H54 (cell line): ENCODE results near the gene EPSTI1.
"Not testable (repeated sequence)": the region's sequence is repeated elsewhere in the genome, so short reads cannot be mapped to it uniquely, and the experiment has no call there.

ENCODE experiments used
- DNase-seq: peaks from one replicate; pipeline ENCODE4 v3.0.0; 2011; ENCODE audit warnings: low spot score, mixed read lengths; ENCODE audit not compliant: insufficient read length
- FAIRE-seq: peaks from 3 replicates; lab custom pipeline; 2011; peaks lifted over from hg19 to GRCh38; lab: Jason Lieb, UNC
- POLR2A ChIP-seq: IDR thresholded peaks from 2 replicates; pipeline ENCODE4 v1.6.1; 2011; ENCODE audit warnings: low read depth, mild to moderate bottlenecking, low read length

EPSTI1 gene

DNA sequence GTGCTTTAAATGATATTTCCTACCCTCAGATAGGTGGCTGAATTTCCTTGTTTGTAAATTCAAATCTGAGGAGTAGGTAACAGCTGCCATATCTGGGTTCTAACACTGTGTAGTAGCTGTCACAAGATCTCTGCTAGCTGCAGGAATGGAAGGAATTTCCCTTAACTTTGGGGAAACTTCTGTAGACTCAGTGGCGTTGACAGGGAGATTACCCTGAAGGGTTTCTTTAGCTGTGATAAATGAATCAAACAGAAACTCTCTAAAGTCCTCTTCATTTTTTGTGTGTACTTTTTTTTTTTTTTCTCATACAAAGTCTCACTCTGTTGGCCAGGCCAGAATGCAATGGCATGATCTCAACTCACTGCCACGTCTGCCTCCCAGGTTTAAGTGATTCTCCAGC, 5.3 kb upstream of the EPSTI1 start:
- no peak for TF ChIP-seq POLR2A
- DNase-seq (no peak), FAIRE-seq (no peak)

DNA sequence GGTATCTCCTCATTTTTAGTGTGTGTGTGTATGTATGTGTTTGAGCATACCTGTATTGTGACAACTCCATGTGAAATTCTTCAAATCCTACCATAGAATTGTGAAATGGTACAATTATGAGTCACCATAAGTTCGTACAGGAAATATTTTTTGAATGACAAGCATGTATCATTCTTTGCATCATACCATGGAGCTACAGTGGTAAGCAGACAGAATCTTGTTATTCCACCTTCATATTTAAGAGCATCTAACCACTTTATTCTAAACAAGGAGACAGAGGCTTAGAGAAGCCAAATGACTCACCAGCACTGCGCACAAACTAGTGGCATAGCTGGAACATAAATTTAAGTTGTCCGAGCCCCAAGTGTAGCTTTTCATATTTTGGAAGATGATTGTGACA, 4.5 kb upstream of the EPSTI1 start:
- no peak for TF ChIP-seq POLR2A
- DNase-seq (no peak), FAIRE-seq (no peak)

DNA sequence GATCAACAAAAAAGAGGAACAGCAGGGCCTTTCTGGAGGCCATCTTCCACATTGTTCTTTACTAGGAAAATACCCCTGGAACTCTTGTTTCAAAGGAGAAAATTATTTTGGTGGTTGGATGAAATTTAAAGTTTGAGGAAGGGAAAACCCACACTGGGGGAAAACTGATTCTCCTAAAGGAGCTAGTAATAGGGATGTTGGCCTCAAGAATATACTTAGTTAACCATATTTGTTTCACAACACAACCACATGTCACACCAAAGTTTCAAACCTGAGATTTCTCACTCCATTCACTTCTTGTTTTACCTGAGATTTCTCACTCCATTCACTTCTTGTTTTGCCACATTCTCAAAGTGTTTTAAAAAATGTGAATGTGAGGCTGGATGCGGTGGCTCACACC, 2.8 kb upstream of the EPSTI1 start:
- FAIRE-seq (no peak), DNase-seq (no peak)
- TF ChIP-seq POLR2A: no peak

DNA sequence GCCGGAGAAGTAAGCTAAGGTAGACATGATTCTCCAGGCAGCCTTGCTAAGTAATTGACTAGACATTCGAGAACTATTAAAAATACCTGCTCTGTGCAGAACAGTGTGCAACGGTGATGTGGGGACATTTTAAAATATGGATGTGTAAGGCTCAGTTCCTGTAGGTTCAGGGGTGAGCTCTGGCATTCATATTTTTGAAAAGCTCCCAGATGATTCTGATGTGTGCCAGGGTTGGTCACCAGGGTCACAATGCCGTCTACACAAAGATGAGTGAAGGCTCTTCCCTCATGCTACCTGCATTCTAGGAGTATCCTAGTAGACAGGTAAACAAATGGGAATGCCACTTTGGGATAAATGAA, 702 bp upstream of the EPSTI1 start:
- DNase-seq (no peak), FAIRE-seq (no peak)
- no peak for TF ChIP-seq POLR2A

DNA sequence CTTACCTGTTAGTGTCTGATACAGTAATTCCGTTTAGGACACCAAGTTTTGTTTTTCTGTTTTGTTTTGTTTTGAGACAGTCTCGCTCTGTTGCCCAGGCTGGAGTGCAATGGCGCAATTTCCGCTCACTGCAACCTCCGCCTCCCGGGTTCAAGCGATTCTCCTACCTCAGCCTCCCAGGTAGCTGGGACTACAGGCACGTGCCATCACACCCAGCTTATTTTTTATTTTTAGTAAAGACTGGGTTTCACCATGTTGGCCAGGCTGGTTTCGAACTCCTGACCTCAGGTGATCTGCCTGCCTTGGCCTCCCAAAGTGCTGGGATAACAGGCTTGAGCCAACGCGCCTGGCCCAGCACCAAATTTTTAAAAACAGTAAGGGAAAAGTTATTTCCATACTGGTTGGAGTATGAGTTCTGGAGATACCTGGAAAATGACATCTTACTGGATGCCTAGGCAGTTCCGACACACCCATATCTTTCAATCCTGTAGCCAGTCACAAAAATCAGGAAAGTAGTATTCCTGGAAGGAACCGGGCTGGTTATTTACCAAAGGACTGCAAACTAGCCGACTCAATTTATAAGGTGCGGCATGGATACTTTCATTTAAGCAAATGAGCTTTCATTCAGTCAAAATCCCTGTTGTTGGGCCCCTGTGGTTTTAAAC, 676 bp downstream of the EPSTI1 start:
- not testable (repeated sequence) for FAIRE-seq, DNase-seq

DNA sequence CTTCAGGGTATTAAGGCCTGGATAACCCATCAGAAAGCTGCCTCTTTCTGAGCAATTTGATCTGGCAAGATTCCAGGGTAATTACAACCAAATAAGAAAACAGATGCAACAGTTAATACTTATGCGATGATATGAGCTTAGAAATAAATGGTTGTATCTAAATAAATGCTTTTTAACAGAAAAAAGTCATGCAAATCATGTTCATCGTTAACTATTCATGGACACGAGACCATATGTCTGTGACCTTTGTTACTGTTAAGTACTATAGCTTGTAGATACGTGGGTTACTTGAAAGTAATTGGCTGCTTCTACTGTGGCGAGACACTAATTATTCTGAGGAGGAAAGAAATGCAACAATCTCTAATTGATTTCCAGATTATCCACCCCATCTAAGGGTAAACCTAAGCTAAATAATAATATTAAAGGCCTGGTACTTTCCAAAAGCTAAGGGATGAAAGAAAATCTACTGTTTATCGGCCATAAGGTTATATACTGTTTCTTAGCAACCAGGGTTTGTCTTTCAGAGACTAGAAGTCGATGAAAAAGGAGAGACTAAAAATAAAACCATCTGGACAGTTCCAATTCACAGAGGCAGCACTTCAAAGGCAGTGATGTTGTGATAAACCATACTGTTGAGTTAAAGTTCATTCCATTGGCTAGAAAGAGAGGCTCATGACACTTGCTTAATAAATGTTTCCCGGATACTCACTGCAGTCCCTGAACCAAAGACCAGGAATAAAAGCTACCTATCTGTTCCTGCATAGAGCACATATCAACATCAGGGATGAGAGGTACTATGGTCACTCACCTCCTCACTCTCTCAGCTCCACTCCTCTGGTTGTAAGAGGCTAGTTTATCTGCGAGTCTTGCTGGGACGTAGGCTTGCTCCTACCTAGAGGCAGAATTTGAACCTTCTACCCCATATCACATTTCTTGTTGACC, 1.5 kb downstream of the EPSTI1 start:
- no peak for DNase-seq
- TF ChIP-seq POLR2A: no peak
- FAIRE-seq: no peak

DNA sequence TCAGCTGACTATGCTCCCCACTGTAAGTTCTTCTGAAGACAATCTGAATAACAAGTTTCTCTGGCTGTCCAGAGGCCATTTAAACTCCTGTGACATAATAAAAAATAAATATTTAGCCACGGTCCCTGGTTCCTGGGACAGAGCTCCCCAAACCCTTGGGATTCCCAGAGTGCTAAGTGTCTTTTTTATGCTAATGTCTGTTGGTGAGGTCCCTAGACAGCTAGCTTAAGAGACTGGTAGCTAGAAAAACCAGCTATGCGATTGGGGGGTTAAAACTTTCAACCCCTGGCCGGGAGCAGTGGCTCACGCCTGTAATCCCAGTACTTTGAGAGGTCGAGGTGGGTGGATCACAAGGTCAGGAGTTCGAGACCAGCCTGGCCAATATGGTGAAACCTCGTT, 5.9 kb downstream of the EPSTI1 start:
- FAIRE-seq (no peak), DNase-seq (no peak)
- no peak for TF ChIP-seq POLR2A

DNA sequence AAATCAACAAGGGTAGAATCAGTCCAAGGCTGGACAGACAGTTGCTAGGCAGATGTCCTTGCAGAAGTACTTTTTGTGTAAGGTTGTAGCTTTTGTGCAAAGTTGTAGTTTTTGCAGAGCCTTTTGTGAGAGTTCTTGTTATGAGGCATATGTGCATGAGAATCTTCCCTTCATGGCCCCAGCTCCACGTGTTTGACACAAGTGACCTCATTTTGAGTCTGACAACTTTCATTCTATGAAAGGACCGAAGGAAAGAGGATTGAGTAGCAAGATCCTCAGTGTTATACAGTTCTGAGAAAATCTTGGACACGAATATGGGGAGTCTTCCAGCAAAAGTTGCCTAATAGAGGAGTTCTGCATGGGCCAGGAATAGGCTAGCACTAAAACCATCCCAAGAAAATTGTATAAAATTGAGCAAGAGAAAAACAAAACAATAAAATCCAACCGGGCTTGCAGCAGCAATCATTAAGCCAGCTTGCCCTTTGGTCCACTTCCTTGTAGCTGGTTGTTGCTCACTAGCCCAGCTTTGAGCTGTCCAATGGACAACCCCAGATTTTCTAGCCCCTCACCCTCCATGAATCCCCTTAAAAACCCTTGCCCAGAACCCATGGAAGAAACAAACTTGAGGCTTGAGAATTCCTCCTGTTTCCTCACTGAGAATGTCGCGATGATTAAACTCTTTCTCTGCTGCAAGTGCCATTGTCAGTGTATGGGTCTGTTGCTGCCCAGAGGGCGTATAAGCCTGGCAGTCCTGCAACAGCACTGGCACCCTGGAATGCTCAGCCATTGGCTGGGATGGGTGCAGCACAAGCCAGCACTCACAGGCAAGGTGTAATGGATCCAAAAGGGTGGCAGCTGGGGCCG, 6.5 kb downstream of the EPSTI1 start:
- no peak for DNase-seq
- TF ChIP-seq POLR2A: no peak
- FAIRE-seq: no peak

DNA sequence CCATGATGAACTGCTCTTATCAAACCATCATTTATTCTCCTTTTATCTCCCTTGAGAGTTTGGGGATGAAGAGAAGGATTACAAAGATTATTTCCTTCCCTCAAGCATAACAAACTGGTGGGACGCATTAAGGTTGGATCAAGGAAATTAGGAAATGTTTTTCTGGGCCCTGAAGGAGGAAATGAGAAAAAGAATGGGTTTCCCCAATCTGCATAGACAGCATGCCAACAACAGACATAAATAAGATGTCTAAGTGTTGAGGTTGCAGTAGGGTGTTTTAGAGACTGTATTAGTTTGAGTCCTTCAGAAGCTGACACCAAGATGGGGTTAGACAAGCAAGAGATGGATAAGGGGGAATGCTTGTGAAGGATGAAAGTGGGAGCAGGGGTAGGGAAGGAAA, 7.3 kb downstream of the EPSTI1 start:
- FAIRE-seq (no peak), DNase-seq (no peak)
- TF ChIP-seq POLR2A: no peak

DNA sequence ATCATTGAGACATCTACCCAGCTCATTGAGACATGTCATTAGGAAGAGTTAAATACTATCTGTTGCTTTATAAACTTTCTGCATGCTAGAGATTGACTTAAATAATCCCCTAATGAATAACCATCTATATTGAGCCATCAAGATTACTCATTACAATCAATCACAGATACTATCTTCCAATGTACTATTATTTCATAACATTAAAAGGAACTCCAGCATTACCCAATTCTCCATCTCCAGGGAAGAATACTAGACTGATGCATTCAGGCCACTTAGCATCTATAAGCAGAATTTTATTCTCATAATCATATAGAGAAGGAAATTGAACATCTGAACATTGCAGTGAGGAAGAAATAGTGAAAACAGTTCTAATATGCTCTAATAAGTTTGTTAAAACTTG, 8.0 kb downstream of the EPSTI1 start:
- DNase-seq (no peak), FAIRE-seq (no peak)
- no peak for TF ChIP-seq POLR2A

DNA sequence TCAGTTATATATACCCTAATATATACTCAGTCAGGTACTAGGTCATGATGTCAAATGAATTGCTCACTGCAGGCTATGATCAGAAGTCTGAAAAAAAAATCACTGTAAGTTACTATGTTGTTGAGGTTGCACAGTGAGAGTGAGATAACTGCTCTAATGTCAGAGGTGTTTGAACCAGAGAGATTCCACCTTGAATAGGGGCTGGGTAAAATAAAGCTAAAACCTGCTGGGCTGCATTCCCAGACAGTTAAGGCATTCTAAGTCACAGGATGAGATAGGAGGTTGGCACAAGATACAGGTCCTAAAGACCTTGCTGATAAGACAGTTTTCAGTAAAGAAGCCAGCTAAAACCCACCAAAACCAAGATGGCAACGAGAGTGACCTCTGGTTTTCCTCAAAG, 10.2 kb downstream of the EPSTI1 start:
- FAIRE-seq: no peak

DNA sequence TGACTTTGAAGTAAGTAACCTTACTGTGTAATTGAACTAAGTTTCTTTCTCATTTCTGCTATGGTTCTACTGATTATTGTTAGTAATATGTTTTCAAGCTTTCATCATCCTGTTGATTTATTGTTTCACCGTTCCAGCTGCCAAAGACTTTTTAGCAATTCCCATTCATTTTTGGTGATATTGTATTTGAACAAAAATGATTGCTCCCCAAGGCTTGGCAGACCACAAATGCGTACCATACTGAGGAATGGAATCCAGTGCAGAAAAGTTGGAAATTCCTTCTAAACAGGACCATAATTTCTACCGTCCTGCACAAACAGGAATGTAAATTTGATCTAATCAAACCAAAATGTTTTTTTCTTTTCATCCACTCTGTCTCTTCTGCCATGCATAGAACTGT, 10.7 kb downstream of the EPSTI1 start:
- no peak for TF ChIP-seq POLR2A
- FAIRE-seq (no peak), DNase-seq (no peak)

More for the DNA sequence above, 10.2 kb downstream of the EPSTI1 start:
- TF ChIP-seq POLR2A: no peak
- DNase-seq: no peak

DNA sequence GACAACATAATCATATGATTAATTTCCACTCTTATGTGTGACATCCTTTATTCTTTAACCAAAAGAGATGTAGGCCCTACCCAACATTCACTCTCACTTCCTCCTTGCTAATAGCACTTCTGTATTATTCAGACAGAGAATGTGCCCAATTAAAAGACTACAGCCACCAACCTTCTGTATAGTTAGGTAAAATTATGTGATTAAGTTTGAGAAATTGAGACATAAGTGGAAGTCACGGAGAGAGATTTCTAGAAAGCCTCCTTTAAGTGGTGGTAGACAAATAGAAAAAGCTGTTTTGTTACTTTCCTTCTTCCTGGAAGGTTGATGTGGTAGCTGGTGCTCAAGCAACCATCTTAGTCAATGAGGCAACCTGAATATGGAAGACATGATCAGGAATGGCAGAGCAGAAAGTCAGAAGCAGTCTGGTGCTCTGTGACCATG, 14.8 kb downstream of the EPSTI1 start:
- no peak for DNase-seq
- TF ChIP-seq POLR2A: no peak
- FAIRE-seq: no peak

DNA sequence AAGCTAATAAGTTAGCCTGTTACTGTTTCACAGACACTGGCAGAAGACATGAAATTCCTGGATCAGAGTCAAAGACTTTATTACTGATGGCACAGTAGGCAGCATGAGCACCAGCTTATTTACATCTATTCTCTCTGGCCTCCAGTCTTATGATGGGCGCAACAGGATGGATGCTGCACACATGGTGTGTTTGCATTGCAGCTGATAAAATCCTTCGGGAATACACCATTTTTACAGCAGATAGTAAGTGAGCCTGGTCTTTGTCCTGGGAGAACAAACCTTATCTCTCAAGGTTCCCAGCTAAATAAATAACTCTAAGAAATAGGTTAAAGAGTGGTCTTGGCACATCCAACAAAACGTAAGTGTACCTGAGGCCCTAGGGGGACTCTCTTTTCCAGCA, 16.0 kb downstream of the EPSTI1 start:
- no peak for TF ChIP-seq POLR2A
- DNase-seq: no peak
- FAIRE-seq: no peak
